Testis (tissue), 2 donors: ENCODE data around the gene WNK4.

Source experiments
- POLR2A ChIP-seq: fragments of 450-650 bp; IDR thresholded peaks from one replicate; pipeline ENCODE4 v1.6.1; 2017; ENCODE audit warnings: antibody characterized with exemption, mild to moderate bottlenecking, moderate library complexity
- TF ChIP-seq, protein P1 (sequence below), 3 experiments: fragments of 450-650 bp in 2 of 3; fragments of 200-600 bp in 1 of 3; sonication (generic) in 1 of 3; IDR thresholded peaks; one replicate each; pipeline ENCODE4 v1.5.1; 2016 to 2019; ENCODE audit warnings: antibody characterized with exemption in 3 of 3, mild to moderate bottlenecking in 2 of 3, moderate library complexity in 1 of 3

DNA sequence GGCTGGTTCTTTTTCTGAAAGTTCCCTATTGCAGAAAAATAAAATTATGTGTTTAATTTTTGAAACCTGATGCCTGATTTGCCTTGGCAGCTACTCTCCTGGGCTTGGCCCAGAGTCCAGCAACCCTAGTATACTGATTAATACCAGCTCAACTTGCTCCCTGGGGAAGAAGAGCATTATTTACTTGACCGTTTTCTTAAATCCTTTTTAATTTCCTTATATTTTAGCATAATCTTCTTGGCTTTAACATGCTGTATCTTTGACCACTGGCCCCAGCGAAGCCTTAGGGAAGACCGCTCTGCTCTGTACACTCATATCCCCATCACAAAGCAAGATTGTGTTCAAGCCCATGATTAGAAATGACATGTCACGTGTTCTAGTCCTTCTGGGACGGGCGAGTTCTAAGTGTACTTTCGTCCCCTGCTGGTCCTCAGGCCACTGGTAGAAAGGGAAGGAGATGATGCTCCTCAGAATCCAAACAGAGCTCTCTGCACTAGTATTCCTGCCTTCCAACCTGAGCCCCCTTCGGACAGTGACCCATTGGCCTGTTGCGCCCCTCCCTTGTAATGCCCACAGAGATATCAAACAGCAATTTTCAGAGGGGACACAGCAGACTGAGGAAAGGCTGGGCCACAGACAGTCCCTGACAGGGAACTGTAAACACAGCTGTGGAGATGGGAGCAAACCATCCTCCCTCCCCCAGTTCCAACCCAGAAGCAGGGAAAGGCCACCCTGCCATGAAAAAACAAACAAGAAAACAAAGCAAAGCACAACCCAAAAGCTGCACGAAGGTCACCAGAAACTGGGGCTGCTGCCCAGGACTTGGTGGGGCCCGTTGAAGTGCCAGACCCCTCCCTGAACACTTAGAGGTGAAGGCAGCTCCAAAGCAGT is 31.3 kb upstream of the WNK4 start:
- TF ChIP-seq, protein P1, sequence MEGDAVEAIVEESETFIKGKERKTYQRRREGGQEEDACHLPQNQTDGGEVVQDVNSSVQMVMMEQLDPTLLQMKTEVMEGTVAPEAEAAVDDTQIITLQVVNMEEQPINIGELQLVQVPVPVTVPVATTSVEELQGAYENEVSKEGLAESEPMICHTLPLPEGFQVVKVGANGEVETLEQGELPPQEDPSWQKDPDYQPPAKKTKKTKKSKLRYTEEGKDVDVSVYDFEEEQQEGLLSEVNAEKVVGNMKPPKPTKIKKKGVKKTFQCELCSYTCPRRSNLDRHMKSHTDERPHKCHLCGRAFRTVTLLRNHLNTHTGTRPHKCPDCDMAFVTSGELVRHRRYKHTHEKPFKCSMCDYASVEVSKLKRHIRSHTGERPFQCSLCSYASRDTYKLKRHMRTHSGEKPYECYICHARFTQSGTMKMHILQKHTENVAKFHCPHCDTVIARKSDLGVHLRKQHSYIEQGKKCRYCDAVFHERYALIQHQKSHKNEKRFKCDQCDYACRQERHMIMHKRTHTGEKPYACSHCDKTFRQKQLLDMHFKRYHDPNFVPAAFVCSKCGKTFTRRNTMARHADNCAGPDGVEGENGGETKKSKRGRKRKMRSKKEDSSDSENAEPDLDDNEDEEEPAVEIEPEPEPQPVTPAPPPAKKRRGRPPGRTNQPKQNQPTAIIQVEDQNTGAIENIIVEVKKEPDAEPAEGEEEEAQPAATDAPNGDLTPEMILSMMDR (IDR thresholded peaks at IDR 0.05) = no peak
- no peak for TF ChIP-seq POLR2A
